ENCODE measurements around the gene TNFRSF13B. TPM values are rescaled to one million over a fixed set of nuclear protein-coding genes. Genes with fewer than 3 reads are reported as not detected.
"Not testable (repeated sequence)": the region's sequence is repeated elsewhere in the genome, so short reads cannot be mapped to it uniquely, and the experiment has no call there.

The TNFRSF13B gene
- total RNA-seq, 1 experiment from 2014 or later = not detected

DNA sequence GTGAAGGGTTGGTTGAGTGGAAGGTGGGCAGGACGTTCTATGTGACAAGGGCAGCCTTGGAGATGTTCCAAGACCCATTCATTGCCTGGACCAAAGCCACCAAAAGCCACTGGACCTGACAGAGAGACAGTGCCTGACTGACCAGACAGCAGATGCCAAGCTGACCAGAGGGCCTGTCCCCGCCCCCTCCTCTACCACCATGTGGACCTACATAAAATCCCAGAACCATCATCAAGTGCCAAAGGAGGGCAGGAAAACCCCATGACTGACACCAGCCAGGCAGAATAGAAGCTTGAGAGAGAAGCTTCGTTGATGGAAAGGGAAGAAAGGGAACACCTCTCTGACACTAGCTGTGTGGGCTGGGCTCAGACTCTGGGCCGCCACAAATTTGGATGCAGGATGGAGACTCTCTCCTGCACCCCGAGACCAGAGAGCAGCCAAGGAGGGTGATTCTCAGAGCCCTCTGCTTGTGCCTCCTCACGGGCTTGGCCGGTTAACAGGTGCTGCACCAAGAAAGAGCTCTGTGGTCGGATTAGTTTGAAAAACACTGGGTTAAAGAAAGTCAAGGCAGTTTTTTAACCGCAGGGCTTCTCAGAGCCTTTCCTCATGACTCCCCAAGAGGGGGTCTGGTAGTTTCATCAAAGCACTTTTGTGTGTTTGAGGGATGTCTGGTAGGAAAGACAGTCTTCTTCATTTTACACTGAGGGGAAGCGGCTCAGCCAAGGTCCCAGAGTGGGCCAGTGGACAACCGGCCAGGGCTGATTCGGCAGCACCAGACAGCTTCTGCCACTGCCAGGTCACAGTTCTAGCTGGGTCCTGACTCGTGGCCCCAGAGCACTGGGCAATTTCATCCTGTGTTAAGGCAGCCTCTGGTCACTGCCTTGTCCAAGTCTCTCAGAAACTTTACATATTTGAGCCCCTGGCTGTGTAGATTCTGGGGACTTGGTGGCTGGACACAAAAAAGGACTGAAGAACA, 1.7 kb downstream of the TNFRSF13B start:
- CTCF ChIA-PET = no interaction called here

GRCh38 chr17:16968786-16969185, 3.1 kb downstream of the TNFRSF13B start:
- intact Hi-C loops (cut with micrococcal nuclease; ENCODE audit: unreplicated experiment) = no loop called here
- no peaks in the 10 kb centered on the region for H3K4me1 Mint-ChIP-seq (ENCODE audit: low read depth, unreplicated experiment)
- H3K4me3 Mint-ChIP-seq (ENCODE audit: low read depth, unreplicated experiment) = no peak overlapping the region
- peaks cover 19% of the 10 kb centered on the region for H3K27me3 Mint-ChIP-seq (ENCODE audit: unreplicated experiment)
- no peak for TF ChIP-seq CTCF (IDR thresholded peaks at IDR 0.05; ENCODE audit: unreplicated experiment)
- H3K36me3 Mint-ChIP-seq (ENCODE audit: insufficient read depth, unreplicated experiment) = no peaks in the 10 kb centered on the region
- CTCF ChIA-PET = no interaction called here
- no peaks in the 10 kb centered on the region for H3K9me3 Mint-ChIP-seq (ENCODE audit: low read depth, unreplicated experiment)
- H3K27ac Mint-ChIP-seq (ENCODE audit: unreplicated experiment) = no peak overlapping the region
- no TSS peak for BruUV-seq (replicated peaks)
- no peak for DNase-seq

More for the DNA sequence above, 1.7 kb downstream of the TNFRSF13B start:
- DNase-seq = no peak
- Mint-ChIP-seq H3K9me3 (ENCODE audit: low read depth, unreplicated experiment) (no peaks in the 10 kb centered on the region), H3K4me3 (ENCODE audit: low read depth, unreplicated experiment) (no peak overlapping the region), H3K4me1 (ENCODE audit: low read depth, unreplicated experiment) (no peaks in the 10 kb centered on the region), H3K27ac (ENCODE audit: unreplicated experiment) (no peak overlapping the region), H3K27me3 (ENCODE audit: unreplicated experiment) (peaks cover 19% of the 10 kb centered on the region), H3K36me3 (ENCODE audit: insufficient read depth, unreplicated experiment) (no peaks in the 10 kb centered on the region)
- TF ChIP-seq CTCF (IDR thresholded peaks at IDR 0.05; ENCODE audit: unreplicated experiment) = no peak
- no TSS peak for BruUV-seq (replicated peaks)
- intact Hi-C loops (cut with micrococcal nuclease; ENCODE audit: unreplicated experiment) = no loop called here

- TF ChIP-seq CTCF (IDR thresholded peaks at IDR 0.05; ENCODE audit: unreplicated experiment) = no peak
- Mint-ChIP-seq H3K27ac (ENCODE audit: unreplicated experiment) (no peak overlapping the region), H3K27me3 (ENCODE audit: unreplicated experiment) (peaks cover 42% of the 10 kb centered on the region), H3K36me3 (ENCODE audit: insufficient read depth, unreplicated experiment) (no peaks in the 10 kb centered on the region), H3K4me1 (ENCODE audit: low read depth, unreplicated experiment) (no peaks in the 10 kb centered on the region), H3K4me3 (ENCODE audit: low read depth, unreplicated experiment) (no peak overlapping the region), H3K9me3 (ENCODE audit: low read depth, unreplicated experiment) (peaks cover 4% of the 10 kb centered on the region)
- intact Hi-C loops (cut with micrococcal nuclease; ENCODE audit: unreplicated experiment) = no loop called here
- DNase-seq = peak; percentile 13
- CTCF ChIA-PET = no interaction called here
- no TSS peak for BruUV-seq (replicated peaks)
These were observed 9.1 kb downstream of the TNFRSF13B start for GRCh38 chr17:16962804-16963203.

DNA sequence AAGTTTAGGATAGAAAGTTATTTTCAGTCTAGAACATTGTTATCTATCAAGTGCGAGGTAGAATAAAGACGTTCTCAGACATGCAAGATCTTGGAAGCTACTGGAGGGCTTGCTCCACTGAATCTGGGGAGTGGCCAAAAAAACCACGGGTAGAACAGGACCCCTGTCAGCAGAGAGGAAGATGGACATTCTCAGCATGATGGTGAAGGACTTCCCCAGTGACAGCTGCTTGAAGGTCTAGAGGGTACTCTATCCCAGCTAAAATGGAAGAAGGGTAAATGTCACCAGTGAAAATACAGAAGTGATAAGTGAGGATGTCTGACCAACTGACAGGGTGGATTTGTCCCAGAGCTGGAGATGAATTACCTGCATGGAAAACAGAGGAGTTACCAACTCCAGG, 10.1 kb downstream of the TNFRSF13B start:
- intact Hi-C loops (cut with micrococcal nuclease; ENCODE audit: unreplicated experiment) = no loop called here
- Mint-ChIP-seq H3K27me3 (ENCODE audit: unreplicated experiment) (peaks cover 48% of the 10 kb centered on the region), H3K9me3 (ENCODE audit: low read depth, unreplicated experiment) (peaks cover 4% of the 10 kb centered on the region), H3K4me1 (ENCODE audit: low read depth, unreplicated experiment) (no peaks in the 10 kb centered on the region), H3K36me3 (ENCODE audit: insufficient read depth, unreplicated experiment) (no peaks in the 10 kb centered on the region), H3K4me3 (ENCODE audit: low read depth, unreplicated experiment) (no peak overlapping the region), H3K27ac (ENCODE audit: unreplicated experiment) (no peak overlapping the region)
- DNase-seq = no peak
- CTCF ChIA-PET = no interaction called here
- no TSS peak for BruUV-seq (replicated peaks)
- no peak for TF ChIP-seq CTCF (IDR thresholded peaks at IDR 0.05; ENCODE audit: unreplicated experiment)

DNA sequence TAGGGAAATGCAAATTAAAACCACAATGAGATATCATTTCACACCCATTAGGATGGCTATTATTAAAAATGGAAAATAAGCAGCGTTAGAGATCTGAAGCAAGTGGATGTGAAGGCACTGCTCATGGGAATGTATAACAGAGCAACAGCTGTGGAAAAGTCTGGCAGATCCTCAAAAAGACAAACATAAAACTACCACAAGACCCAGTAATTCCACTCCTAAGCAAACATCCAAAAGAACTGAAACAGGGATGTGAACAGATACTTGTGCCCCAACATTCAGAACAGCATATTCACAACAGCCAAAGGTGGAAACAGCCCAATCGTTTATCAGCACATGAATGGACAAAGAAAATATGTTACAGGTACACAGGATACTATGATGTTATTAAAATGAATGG, 10.9 kb downstream of the TNFRSF13B start:
- H3K36me3 Mint-ChIP-seq (ENCODE audit: insufficient read depth, unreplicated experiment); BruUV-seq (replicated peaks); H3K4me3 Mint-ChIP-seq (ENCODE audit: low read depth, unreplicated experiment); CTCF ChIA-PET; H3K4me1 Mint-ChIP-seq (ENCODE audit: low read depth, unreplicated experiment); H3K9me3 Mint-ChIP-seq (ENCODE audit: low read depth, unreplicated experiment); intact Hi-C loops (cut with micrococcal nuclease; ENCODE audit: unreplicated experiment); DNase-seq; H3K27ac Mint-ChIP-seq (ENCODE audit: unreplicated experiment): not testable (repeated sequence)
- H3K27me3 Mint-ChIP-seq (ENCODE audit: unreplicated experiment) = peaks cover 56% of the 10 kb centered on the region

DNA sequence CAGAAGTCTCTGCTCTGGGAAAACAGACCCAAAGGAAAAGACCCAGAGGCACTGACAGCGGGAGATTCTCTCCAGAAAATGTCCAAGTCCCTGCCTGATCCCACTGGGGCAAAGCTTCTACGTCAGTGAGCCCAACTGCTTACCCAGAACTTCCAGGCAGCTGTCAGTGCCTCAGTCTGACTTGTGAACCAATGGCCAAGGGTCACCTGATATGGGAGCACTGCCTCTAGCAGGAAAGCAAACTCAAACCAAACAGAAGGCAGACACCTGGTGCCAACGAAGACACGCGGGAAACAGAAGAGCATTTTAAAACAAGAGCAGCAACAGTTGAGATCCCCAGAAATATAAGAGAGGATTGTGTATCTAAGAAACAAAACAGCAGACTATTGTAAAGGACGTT, 16.9 kb downstream of the TNFRSF13B start:
- H3K36me3 Mint-ChIP-seq (ENCODE audit: insufficient read depth, unreplicated experiment); CTCF ChIA-PET; H3K4me3 Mint-ChIP-seq (ENCODE audit: low read depth, unreplicated experiment); H3K27ac Mint-ChIP-seq (ENCODE audit: unreplicated experiment); DNase-seq; intact Hi-C loops (cut with micrococcal nuclease; ENCODE audit: unreplicated experiment); H3K4me1 Mint-ChIP-seq (ENCODE audit: low read depth, unreplicated experiment); BruUV-seq (replicated peaks): not testable (repeated sequence)
- H3K27me3 Mint-ChIP-seq (ENCODE audit: unreplicated experiment) = peaks cover 69% of the 10 kb centered on the region
- H3K9me3 Mint-ChIP-seq (ENCODE audit: low read depth, unreplicated experiment) = peaks cover 12% of the 10 kb centered on the region
